ENCODE measurements around the gene CASKIN1.
"Not testable (repeated sequence)": the region's sequence is repeated elsewhere in the genome, so short reads cannot be mapped to it uniquely, and the experiment has no call there.

Gene CASKIN1

DNA sequence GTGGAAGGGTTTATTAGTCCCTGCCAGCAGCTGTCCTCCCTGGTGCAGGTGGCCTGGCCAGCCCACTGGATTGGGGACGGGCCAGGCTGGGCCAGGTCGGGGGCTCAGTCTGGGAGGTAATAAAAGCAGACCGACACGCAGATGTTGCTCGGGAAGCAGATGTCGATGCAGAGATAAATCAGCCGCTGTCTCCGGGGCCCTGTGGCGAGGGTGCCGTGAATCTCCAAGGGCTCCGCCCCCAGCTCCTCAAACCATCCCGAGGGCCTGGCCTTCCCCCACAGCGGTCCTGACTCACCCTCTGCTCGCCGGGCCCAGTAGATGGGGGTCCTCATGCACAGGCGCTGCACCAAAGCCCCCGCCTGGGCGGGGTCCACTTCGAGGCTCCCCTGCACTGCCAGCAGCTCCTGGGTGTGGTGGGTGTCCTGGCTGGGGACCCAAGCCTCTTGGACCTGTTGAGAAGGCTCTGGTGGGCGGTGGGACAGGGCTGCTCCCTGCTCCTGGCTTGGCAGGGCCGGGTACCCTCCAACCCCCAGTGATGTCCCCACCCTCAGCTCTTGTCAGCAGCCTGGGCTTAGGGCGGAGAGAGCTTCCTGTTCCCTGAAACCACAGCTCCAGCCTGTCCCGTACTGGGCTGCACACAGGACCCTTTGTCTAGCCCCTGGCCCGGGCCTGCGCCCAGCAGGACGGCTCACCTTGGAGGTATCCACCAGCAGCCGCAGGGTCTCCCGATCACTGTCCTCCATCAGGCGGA is 13.0 kb upstream of the CASKIN1 start:
- peak; percentile 58 to 84 for DNase-seq

DNA sequence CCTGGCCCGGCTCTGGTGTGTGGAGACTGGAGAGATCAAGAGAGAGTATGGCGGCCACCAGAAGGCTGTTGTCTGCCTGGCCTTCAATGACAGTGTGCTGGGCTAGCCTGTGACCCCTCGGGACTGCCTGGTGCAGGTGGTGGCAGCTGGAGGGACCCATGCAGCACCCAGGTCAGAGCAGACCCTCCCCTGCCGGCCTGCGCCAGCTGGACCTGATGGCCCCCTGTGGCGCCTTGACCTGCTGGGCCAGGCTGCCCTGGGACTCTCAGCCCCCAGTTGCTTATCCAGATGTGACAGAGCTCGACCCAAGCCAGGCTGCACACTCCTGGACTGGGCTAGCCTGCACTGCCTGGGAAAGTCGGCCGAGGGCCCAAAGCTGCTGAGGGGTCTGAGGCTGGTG is 12.4 kb upstream of the CASKIN1 start:
- no peak for DNase-seq

DNA sequence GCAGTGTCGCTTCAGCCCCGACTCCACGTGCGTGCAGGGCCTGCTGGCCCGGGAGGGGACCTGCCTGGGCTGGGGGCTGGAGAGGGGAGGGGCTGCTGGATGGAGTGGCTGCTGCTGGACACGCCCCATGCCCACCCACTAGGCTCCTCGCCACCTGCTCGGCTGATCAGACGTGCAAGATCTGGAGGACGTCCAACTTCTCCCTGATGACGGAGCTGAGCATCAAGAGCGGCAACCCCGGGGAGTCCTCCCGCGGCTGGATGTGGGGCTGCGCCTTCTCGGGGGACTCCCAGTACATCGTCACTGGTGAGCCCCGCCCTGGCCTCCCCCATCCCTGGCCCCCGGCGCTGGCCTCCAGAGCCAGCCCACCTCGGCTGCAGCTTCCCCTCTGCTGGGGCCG is 11.9 kb upstream of the CASKIN1 start:
- DNase-seq = peak; percentile 52 to 71

DNA sequence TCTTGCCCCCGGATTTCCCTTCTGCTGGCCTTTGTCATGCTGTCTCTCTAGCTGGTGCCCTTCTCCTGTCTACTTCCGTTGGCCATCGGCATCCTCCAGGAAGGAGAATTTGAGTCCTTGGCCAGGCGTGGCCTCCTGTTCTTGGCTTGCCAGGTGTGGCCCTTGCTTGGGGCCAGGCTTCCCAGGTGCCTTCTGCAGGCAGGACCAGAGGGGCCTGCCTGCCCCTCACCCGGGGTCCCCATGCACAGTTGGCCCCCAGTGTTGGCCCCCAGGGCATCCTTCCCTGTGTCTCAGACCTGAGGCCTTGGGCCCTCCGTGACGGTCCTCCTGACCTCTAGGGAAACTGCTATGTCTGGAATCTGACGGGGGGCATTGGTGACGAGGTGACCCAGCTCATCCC is 11.5 kb upstream of the CASKIN1 start:
- DNase-seq = no peak

DNA sequence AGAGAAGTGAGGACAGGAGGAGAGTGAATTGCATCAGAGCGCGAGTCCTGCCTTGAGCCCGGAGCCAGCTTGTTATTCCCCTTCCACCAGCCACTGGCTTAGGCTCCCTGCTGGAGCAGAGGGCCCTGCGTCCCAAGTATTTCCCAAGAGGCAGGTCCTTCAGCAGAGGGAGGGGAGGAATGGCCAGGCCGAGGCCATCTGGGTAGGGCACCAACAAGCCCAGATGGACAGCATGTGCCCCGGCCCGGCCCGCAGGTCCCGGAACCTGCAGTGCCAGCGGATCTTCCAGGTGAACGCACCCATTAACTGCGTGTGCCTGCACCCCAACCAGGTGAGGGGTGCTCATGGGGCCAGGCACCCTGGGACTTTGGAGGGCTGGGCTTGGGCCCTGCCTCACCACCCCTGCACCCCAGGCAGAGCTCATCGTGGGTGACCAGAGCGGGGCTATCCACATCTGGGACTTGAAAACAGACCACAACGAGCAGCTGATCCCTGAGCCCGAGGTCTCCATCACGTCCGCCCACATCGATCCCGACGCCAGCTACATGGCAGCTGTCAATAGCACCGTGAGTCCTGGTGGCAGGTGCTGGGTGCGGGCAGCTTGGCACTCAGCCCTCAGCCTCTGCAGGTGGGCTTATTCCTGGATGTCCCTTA is 10.5 kb upstream of the CASKIN1 start:
- peak; percentile 34 to 39 for DNase-seq

DNA sequence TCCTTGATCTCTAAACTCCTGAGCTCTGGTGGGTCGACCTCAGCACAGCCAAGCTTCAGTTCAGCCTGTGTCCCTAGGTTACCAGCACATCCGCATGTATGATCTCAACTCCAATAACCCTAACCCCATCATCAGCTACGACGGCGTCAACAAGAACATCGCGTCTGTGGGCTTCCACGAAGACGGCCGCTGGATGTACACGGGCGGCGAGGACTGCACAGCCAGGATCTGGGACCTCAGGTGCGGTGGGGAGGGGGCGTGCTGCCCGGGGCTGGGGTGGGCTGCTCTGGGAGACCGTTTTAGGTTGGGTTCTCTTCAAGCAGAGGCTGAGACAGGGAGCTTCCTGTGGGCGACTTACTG is 10.0 kb upstream of the CASKIN1 start:
- no peak for DNase-seq

DNA sequence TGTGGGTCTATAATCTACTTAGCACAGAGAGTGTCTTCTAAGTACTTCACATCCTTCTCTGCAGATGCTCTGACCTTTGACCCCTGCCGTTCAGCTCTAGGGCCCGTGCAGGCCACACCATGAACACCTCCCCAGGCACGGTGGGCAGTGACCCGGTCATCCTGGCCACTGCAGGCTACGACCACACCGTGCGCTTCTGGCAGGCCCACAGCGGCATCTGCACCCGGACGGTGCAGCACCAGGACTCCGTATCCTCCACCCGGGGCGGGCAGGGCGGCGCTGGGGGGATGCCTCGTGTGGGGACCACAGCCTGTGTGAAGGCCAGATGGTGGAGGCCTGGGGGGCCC is 9.5 kb upstream of the CASKIN1 start:
- DNase-seq = no peak

DNA sequence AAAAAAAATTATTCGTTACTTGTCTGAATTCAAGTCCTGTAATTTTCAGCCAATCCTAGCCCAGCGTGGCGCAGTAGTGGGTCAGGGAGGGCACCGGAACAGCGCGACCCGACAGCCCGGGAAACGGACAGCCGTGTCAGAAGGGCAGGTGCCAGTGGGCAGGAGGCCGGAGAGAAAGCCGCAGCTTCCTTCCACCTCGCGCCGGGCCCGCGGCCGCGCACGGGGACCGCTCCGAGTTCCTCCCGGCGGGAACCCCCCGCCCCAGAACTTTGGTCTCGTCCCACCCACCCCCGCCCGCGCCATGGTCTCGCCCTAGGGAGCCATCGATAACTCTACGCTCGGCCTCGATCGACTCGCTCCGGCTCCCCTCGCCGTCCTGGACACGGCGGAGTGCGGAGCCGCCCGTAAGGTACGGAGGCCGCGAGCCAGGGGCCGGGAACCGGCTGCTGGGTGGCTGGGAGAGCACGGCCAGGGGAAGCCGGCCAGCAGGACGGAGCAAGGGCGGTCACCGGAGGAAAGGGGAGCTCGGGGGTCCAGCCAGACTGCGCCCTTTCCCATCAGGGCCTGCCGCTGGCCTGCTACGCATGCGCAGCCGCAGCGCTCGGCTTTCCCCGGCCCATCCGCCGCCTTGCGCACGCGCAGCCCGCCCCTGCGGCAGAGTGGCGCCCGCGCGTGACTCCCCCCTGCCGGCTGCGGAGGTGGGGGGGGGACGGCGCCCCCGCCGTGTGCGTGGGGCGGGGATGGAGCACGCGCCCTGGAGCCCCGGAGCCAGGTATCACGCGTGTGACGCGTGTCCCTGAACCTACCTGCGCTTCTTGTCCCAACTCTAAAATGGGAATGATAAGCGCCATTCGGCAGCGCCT is 8.9 kb upstream of the CASKIN1 start, which contains the start of gene MLST8:
MLST8 (plus strand) TSS at position 351 of the 863 bp plus-strand sequence. CDS start 632 bp downstream, outside the sequence.
- DNase-seq = peak; percentile 73 to 75

DNA sequence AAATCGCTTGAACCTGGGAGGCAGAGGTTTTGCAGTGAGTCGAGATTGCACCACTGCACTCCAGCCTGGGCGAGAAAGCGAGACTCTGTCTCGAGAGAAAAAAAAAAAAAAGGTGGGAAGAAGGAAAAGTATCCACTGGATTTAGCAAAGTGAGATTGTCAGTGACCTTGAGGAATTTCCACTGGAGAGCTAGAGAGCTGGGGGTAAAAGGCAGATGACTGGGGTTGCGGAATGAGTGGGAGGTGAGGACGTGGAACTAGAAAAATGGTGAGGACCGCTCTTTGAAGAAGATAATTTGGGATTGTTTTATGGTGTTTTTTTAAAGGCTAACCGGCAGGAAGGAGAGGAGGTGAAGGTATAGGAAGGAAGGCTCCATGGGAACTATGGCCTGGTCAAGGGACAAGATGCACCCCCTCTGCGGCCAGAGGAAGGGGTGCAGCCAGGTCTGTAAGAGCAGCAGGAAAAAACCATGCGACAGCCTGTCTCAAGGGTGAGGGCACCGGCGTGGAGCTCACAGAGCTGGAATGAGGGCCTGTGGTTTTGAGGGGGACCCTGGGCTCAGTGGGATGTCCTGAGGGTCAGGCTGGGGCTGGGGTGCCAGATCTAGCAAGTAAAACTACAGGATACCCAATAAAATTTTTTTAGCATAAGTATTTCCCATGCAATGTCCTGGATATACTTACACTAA is 8.2 kb upstream of the CASKIN1 start:
- DNase-seq = no peak

DNA sequence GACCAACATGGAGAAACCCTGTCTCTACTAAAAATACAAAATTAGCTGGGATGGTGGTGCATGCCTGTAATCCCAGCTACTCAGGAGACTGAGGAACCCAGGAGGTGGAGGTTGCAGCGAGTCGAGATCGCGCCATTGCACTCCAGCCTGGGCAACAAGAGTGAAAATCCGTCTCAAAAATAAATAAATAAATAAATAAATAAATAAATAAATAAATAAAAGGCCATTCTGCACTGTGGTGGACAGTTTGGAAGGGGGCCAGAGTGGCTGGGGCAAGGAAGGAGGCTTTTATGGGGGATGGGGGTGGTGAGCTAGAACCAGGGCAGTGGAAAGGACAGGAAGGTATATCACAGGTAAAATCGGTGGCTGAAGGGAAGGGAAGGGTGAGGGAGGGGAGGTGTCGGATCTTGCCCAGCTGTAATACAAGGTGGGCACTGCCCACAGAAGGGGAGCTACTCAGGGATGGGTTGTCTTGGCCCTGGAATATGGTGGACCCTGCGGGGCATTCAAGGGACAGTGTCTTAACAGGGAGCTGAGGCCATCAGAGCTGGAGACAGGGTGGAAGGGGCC is 6.8 kb upstream of the CASKIN1 start:
- not testable (repeated sequence) for DNase-seq

DNA sequence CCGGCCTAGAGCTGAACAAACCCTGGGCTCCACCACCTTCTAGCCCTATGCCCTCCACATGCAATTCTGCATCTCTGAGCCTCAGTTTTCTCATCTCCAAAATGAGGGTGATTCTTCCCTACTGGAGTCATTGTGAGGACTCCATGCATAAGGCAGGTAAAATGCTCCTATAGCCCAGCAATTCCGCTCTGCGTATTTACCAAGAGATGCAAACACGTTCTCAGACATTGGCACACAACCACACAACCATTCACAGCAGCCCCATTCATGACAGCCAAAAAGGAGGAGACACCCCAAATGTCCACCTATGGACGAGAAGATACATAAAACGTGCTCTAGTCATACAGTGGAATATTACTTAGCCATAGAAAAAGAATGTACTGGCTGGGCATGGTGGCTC is 3.9 kb upstream of the CASKIN1 start:
- no peak for DNase-seq

DNA sequence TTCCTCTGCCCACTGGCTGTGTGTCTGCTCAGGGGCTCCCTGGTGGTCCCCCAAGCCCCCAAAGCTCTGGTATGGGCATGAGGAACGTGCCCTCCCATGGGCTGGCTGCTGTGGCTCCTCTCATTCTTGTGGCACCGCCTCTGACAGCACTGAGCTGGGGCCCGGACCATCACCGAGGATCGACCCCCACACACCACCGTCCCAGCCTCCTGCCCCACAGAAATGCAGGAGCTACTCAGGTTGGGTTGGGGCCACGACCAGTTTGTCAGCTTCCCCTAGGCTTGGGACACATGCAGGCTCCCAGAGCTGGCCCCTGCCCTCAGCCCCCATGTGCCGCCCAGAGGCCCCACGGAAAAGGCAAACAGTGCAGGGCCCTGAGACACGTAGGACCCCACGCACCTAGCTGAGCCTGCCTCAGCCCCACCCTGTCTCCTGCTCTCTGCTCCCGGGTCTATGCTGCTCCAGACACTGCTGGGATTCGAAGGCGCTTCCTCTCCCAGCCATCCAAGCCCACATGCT is 3.3 kb upstream of the CASKIN1 start:
- no peak for DNase-seq

DNA sequence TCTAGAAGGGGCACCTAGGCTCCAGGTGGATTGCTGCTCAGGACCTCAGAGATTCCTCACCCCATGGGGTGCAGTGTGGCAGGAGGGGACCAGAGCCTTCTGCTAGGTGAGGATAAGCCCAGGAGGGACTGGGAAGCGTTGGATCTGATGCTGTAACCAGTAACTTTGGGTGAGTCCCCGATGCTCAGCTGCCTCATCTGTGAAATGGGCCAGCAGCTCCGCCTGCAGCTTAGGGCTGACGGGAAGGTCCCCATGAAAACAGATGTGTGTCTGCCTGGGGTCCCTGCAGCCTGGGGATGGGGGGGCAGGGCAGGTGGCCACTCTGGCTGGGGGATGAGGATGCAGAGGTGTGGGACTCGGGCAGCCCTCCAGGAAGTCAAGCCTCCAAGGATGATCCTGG is 2.7 kb upstream of the CASKIN1 start:
- DNase-seq = no peak

DNA sequence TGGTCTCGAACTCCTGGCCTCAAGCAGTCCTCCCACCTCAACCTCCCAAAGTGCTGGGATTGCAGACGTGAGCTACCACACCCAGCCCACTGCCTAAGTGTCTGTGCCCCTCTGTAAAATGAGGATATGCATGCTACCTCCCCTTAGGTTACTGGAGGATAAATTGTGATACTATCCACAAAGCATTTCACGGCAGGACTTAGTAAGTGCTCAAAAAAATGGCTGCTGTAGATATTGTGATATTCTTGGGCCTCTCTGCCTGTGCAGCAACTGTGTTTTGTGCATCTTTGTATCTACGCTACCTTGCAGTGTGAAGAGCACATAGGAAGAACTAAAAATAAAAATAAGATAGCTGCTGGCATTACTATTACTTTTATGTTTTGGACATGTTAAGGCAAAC is 1.9 kb upstream of the CASKIN1 start:
- DNase-seq = no peak

DNA sequence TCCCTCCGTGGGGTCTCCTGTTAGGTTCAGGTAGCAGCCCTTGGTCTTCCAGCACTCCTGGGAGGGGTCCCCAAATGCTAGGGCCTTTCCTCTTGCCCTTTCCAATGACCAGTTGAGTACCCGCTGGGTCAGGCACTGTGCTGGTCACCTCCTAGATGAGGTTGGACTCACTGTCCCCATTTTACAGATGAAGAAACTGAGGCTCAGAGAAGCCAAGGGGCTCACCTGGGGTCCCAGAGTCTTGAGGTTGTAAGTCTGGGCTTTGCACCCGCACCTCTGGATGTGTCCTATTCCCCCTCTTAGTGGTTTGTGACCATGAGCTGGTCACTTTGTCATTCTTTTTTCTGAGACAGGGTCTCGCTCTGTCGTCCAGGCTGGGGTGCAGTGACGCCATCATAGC is 1.4 kb upstream of the CASKIN1 start:
- no peak for DNase-seq

DNA sequence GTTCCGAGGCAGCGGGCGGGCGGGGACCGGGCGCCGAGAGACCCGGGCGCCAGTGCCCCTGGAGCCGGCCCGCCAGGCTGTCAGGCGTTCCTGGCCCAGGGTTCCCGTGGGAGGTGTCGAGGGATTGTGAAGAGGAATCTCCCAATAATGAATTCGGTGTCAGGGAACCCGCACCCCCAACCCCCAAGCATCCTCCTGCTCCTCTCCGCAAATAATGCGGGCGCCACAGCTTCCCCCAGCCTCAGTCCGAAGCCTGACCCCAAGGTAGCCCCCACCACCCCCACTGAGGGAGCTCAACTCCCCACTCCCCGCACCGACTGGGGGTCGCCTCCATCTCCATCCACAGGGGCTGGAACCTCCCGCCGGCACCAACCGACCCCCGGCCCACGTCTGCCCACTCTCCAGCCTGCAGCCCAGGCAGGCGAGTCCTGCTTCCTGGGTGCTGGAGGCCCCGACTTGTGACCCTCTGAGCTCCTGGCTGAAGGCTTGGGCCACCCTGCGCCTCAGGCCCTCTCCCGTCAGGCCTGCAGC is 641 bp upstream of the CASKIN1 start:
- no peak for DNase-seq

DNA sequence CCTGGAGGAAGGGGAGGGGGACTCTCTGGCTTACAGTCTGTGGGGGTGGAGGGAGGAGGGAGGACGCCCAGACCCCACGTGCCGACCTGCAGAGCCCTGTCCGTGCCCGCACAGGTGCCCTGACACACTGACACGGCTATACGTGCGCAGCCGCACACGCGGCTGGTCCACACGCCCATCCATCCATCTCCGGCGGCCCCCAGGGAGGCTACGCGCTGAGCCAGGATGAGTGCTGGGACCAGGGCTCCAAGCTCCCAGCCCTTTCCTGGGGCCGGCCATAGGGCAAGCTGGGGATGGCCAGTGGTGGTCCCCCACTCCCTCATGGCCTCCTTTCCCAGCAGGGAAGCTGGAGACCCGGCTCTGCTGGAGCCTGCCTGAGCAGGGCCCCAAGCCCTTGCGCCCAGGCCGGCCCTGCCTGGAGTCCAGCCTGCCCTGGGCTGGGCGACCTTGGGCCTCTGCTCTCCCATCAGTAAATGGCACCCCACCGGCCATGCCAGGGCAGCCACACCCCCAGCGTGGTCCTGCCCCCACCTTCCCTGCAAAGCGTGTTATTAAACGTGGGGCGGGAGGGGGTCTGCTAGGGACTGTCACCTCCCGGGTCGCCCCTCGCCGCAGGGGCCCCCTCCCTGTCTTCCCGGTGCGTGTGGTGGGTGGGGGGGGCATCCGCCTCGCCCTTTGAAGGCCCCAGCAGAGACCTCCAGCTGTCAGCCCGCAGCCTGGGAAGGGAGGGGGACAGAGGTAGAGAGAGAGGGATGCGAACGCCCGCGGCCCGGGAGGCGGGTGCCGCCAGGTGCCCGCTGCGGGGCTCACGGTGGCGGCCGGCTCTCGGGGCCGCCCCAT is 863 bp downstream of the CASKIN1 start:
- no peak for DNase-seq

DNA sequence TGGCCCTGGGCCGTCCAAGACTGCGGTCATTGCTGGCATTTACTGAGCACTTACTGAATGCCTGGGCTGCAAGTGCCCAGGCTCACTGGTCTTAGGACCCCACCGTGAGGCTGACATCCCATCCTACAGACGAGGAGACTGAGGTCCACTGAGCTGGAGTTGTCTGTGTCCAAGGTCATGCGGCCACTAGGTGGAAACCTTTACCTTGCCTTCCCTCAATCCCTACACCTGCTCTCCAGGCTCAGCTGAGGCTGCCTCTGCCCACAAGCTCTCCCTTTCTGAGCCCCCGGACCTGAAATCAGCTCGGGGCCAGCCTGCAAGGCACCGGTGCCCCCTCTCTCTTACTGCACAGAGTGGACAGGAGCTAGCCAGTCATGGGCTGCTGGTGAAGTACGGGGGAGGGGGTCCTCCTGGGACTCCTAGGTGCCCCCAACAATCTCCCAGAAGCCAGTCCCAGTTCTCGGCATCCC is 1.5 kb downstream of the CASKIN1 start:
- DNase-seq = peak; percentile 66 to 80

DNA sequence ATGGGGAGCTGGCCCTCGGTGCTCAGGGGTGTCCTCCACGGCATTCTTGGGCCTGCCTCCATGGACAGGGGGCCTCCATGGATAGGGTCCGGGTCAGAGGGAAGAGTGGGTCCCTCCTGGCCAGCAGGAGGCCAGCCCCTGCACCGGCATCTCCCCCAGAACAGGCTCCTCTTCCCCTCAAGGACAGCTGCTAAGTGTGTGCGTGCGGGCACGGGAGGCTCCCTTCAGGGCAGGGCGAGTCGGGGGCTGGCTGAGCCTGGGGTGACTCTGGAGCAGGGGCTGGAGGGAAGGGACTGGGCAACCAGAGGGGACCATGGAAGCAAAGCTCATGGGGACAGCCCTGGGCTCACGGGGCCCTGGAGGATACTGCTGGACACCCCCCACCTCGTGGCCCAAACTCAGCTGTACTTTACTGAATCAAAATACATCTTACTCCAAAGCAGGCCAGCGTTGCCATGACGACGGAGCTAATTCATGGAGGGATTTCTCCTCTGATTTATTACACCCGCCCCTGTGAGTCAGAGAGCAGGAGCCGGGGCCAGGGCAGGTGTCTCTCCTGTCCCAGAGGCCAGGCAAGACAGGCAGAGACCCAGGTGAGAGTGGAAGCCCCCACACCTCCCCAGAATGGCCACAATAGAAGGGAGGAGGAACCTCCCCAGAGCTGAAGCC is 2.1 kb downstream of the CASKIN1 start:
- DNase-seq = no peak

DNA sequence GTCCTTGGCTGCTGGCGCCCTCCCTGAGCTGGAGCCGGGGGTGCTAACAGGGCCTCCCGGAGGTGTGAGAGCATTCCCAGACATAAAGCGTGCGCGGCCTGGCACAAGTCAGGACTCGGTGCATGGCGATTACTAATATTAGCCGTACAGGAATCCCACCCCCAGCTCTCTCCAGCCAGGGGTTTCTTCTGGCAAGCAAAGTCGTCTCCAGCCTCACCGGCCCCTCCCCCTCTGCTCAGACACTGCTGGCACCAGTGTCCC is 5.0 kb downstream of the CASKIN1 start:
- no peak for DNase-seq

All from SHP77 (cell line).